ENCODE measurements around the gene STRC.
"Not testable (repeated sequence)": the region's sequence is repeated elsewhere in the genome, so short reads cannot be mapped to it uniquely, and the experiment has no call there.

STRC gene

GRCh38 chr15:43563793-43564192 is 54.8 kb downstream of the STRC start:
- DNase-seq (ENCODE audit: low read depth in 2 of 2) = not testable (repeated sequence)

GRCh38 chr15:43562753-43563152 is 55.8 kb downstream of the STRC start:
- DNase-seq (ENCODE audit: low read depth in 2 of 2) = not testable (repeated sequence)

- no peak for DNase-seq (ENCODE audit: low read depth in 2 of 2)
Observed at GRCh38 chr15:43552986-43553385, 65.6 kb downstream of the STRC start.

- no peak for DNase-seq (ENCODE audit: low read depth in 2 of 2)
Observed at GRCh38 chr15:43552256-43552655, 66.3 kb downstream of the STRC start.

- DNase-seq (ENCODE audit: low read depth in 2 of 2) = no peak
Observed at GRCh38 chr15:43550527-43551363, 67.9 kb downstream of the STRC start.

Data from stimulated activated CD8-positive, alpha-beta memory T cell treated with anti-CD3 and anti-CD28 coated beads, Interleukin-2, amount 100 ng/mL, for 48 hours (primary cell).